HCT116 (cell line): ENCODE measurements around the gene LYPD8.

Experiments
- CEBPB ChIP-seq: IDR thresholded peaks from 2 replicates; pipeline ENCODE4 v1.6.1; 2012; ENCODE audit warnings: low read depth
- CTCF ChIP-seq, 3 experiments: fragments of 200-600 bp in 1 of 3; sonication (generic) in 1 of 3; IDR thresholded peaks in 2 of 3; conservative IDR thresholded peaks in 1 of 3; 2 replicates each; pipeline ENCODE4 v1.5.1; 2012 to 2017; ENCODE audit warnings: low read depth in 2 of 3, low read length in 2 of 3, antibody characterized with exemption in 1 of 3, borderline replicate concordance in 1 of 3, control low read depth in 1 of 3, mild to moderate bottlenecking in 1 of 3, mixed read lengths in 1 of 3, mixed run types in 1 of 3, moderate library complexity in 1 of 3; ENCODE audit not compliant: insufficient read depth in 1 of 3
- ELF1 ChIP-seq: IDR thresholded peaks from 2 replicates; pipeline ENCODE4 v1.6.1; 2012; ENCODE audit warnings: low read depth, borderline replicate concordance
- EZH2 ChIP-seq: fragments of 200-600 bp; sonication (generic); IDR thresholded peaks from 2 replicates; pipeline ENCODE4 v1.6.1; 2017; ENCODE audit warnings: antibody characterized with exemption, mixed run types
- FOSL1 ChIP-seq: IDR thresholded peaks from 2 replicates; pipeline ENCODE4 v1.6.1; 2012; ENCODE audit warnings: low read depth
- MAX ChIP-seq: IDR thresholded peaks from 2 replicates; pipeline ENCODE4 v1.6.1; 2012

DNA sequence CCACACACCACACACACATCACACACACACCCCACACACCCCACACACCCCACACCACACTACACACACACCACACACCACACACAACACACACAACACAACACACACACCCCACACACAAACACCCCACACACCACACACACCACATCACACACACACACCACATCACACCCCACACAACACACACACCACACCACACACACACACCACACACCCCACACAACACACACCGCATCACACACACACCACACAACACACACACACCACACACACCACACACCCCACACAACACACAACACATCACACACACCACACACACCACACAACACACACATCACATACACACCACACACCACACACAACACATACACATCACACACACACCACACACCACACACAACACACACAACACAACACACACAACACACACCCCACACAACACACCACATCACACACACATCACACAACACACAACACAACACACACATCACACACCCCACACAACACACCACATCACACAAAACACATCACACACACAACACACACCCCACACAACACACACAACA lies 2.4 kb downstream of the LYPD8 start:
- TF ChIP-seq CTCF (IDR thresholded peaks at IDR 0.05 in 2 of 3, conservative IDR thresholded peaks at IDR 0.05 in 1 of 3; ENCODE audit: borderline replicate concordance in 1 of 3, insufficient read depth in 1 of 3, low read depth in 2 of 3, low read length in 2 of 3): no peak
- TF ChIP-seq EZH2: no peak
- TF ChIP-seq ELF1: no peak
- no peak for TF ChIP-seq FOSL1
- no peak for TF ChIP-seq MAX
- TF ChIP-seq CEBPB: no peak
